OCI-LY3 (cell line): ENCODE data around the gene IRX3.

Source experiments
- CTCF ChIP-seq: fragments of 200-600, 300-600 bp; sonication (generic); IDR thresholded peaks from 2 replicates; pipeline ENCODE4 v1.5.1; 2014; ENCODE audit warnings: antibody characterized with exemption, low read length, low read depth
- EZH2phosphoT487 ChIP-seq: fragments of 200-600 bp; shearing (Covaris generic); IDR thresholded peaks from 2 replicates; pipeline ENCODE4 v1.6.1; 2018; ENCODE audit warnings: antibody characterized with exemption, mixed run types, low read depth

- no peak for TF ChIP-seq EZH2phosphoT487
- no peak for TF ChIP-seq CTCF
Measured at GRCh38 chr16:54239456-54239855, 47.1 kb downstream of the IRX3 start.
